ENCODE results near the gene TMPRSS13. TPM values are rescaled to one million over a fixed set of nuclear protein-coding genes. Genes with fewer than 3 reads are reported as not detected.

Gene TMPRSS13
- polyA plus RNA-seq, 3 donors = 0.17 to 2.4 (median 0.37) TPM

GRCh38 chr11:117941976-117942654 is 12.9 kb upstream of the TMPRSS13 start:
- H3K79me2 ChIP-seq (ENCODE audit: insufficient read depth, low read length) = no peaks in the 10 kb centered on the region
- no peak overlapping the region for H3K9ac ChIP-seq (ENCODE audit: insufficient read depth, low read length, poor library complexity, severe bottlenecking)
- H2AFZ ChIP-seq (ENCODE audit: insufficient read depth, low read depth, low read length, poor library complexity, severe bottlenecking) = no peak overlapping the region
- no peaks in the 10 kb centered on the region for H4K20me1 ChIP-seq (ENCODE audit: insufficient read depth, low read length)
- intact Hi-C loops (cut with micrococcal nuclease) = loop anchor here (5.0 to 10.0 kb wide), 2 partner anchors 90 to 517 kb away; no protein-coding TSS in a partner anchor
- Mint-ChIP-seq H3K9me3 (no peaks in the 10 kb centered on the region), H3K36me3 (peaks cover 0 to 3% of the 10 kb centered on the region in 2 donors), H3K27ac (peak overlapping the region in 1 of 7 donors; percentile 4), H3K27me3 (ENCODE audit: low read depth in 3 of 3) (peaks cover 1 to 8% (median 3%) of the 10 kb centered on the region in 3 donors), H3K4me1 (peaks cover 17% of the 10 kb centered on the region), H3K4me3 (no peak overlapping the region)
- WGBS (ENCODE audit: insufficient coverage) = 97% methylated on average over 4 of the region's 6 CpGs
- no peak overlapping the region for H3K4me2 ChIP-seq (replicated peaks; ENCODE audit: extremely low read depth, low read length, poor library complexity, severe bottlenecking)
- no peak overlapping the region for H3K4me3 ChIP-seq (replicated peaks in 1 of 3; ENCODE audit: low read depth in 2 of 3, low read length in 3 of 3)
- peaks cover 6 to 7% of the 10 kb centered on the region in 2 donors for H3K4me1 ChIP-seq (ENCODE audit: control insufficient read depth in 1 of 2, insufficient read depth in 2 of 2, low read length in 2 of 2)
- no peaks in the 10 kb centered on the region for H3K36me3 ChIP-seq (replicated peaks in 1 of 2; ENCODE audit: control insufficient read depth in 1 of 2, insufficient read depth in 2 of 2, low read length in 2 of 2)
- H3K27me3 ChIP-seq (ENCODE audit: control insufficient read depth in 2 of 2, insufficient read depth in 2 of 2, low read length in 2 of 2) = no peaks in the 10 kb centered on the region
- H3K27ac ChIP-seq (ENCODE audit: low read depth in 1 of 2, low read length in 2 of 2) = no peak overlapping the region
- TF ChIP-seq, protein P1, sequence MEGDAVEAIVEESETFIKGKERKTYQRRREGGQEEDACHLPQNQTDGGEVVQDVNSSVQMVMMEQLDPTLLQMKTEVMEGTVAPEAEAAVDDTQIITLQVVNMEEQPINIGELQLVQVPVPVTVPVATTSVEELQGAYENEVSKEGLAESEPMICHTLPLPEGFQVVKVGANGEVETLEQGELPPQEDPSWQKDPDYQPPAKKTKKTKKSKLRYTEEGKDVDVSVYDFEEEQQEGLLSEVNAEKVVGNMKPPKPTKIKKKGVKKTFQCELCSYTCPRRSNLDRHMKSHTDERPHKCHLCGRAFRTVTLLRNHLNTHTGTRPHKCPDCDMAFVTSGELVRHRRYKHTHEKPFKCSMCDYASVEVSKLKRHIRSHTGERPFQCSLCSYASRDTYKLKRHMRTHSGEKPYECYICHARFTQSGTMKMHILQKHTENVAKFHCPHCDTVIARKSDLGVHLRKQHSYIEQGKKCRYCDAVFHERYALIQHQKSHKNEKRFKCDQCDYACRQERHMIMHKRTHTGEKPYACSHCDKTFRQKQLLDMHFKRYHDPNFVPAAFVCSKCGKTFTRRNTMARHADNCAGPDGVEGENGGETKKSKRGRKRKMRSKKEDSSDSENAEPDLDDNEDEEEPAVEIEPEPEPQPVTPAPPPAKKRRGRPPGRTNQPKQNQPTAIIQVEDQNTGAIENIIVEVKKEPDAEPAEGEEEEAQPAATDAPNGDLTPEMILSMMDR (IDR thresholded peaks at IDR 0.05) = no peak
- H3K9me3 ChIP-seq (replicated peaks in 1 of 2; ENCODE audit: control insufficient read depth in 1 of 2, insufficient read depth in 1 of 2, low read length in 2 of 2) = no peaks in the 10 kb centered on the region
- no peak for DNase-seq

DNA sequence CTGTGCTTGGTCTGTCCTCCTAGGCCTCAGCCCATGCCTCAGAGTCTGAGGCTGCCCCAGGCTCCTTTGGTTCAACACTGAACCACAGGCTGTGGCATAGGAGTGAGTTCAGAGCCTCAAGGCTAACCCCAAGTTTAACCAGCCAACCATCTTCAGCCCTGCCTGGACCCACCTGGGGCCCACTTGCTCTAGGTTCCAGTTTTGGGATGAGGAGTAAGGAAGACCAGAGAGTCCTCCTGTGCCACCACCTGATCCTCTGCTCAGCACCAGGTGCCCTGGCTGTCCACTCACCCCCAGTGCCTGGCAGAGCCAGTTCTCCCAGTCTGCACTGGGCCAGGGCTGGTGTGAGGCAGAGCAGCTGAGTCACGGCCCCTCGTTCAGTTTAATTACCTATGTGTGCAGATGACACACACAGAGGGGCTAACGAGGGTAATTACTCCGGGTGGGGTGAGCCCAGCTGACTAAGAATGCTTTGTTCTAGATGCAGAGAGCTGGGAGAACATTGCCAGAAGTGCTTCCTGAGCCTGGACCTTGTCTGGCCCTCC is 12.0 kb upstream of the TMPRSS13 start:
- H3K9me3 ChIP-seq (replicated peaks in 1 of 2; ENCODE audit: control insufficient read depth in 1 of 2, insufficient read depth in 1 of 2, low read length in 2 of 2) = no peaks in the 10 kb centered on the region
- H3K9ac ChIP-seq (ENCODE audit: insufficient read depth, low read length, poor library complexity, severe bottlenecking) = no peak overlapping the region
- WGBS (ENCODE audit: insufficient coverage) = 96% methylated on average over 3 of the region's 4 CpGs
- H3K36me3 Mint-ChIP-seq = peaks cover 0 to 3% of the 10 kb centered on the region in 2 donors
- no peaks in the 10 kb centered on the region for H3K9me3 Mint-ChIP-seq
- intact Hi-C loops (cut with micrococcal nuclease) = loop anchor here (5.0 to 10.0 kb wide), 2 partner anchors 89 to 516 kb away; no protein-coding TSS in a partner anchor
- H2AFZ ChIP-seq (ENCODE audit: insufficient read depth, low read depth, low read length, poor library complexity, severe bottlenecking) = no peak overlapping the region
- no peaks in the 10 kb centered on the region for H4K20me1 ChIP-seq (ENCODE audit: insufficient read depth, low read length)
- no peak overlapping the region for H3K27ac ChIP-seq (ENCODE audit: low read depth in 1 of 2, low read length in 2 of 2)
- no peaks in the 10 kb centered on the region for H3K36me3 ChIP-seq (replicated peaks in 1 of 2; ENCODE audit: control insufficient read depth in 1 of 2, insufficient read depth in 2 of 2, low read length in 2 of 2)
- H3K4me1 Mint-ChIP-seq = peaks cover 9% of the 10 kb centered on the region
- H3K27ac Mint-ChIP-seq = peak overlapping the region in 2 of 7 donors; percentile 15 to 70
- H3K4me3 ChIP-seq (replicated peaks in 1 of 3; ENCODE audit: low read depth in 2 of 3, low read length in 3 of 3) = no peak overlapping the region
- H3K27me3 ChIP-seq (ENCODE audit: control insufficient read depth in 2 of 2, insufficient read depth in 2 of 2, low read length in 2 of 2) = no peaks in the 10 kb centered on the region
- DNase-seq = no peak
- H3K79me2 ChIP-seq (ENCODE audit: insufficient read depth, low read length) = no peaks in the 10 kb centered on the region
- H3K4me3 Mint-ChIP-seq = no peak overlapping the region
- TF ChIP-seq, protein P1 (IDR thresholded peaks at IDR 0.05) = no peak
- H3K27me3 Mint-ChIP-seq (ENCODE audit: low read depth in 3 of 3) = peaks cover 1 to 8% (median 3%) of the 10 kb centered on the region in 3 donors
- no peaks in the 10 kb centered on the region for H3K4me1 ChIP-seq (ENCODE audit: control insufficient read depth in 1 of 2, insufficient read depth in 2 of 2, low read length in 2 of 2)
- H3K4me2 ChIP-seq (replicated peaks; ENCODE audit: extremely low read depth, low read length, poor library complexity, severe bottlenecking) = no peak overlapping the region
